Activated B cell treated with CpG ODN at 0.5 μM for 24 hours (primary cell): Measurements from ENCODE around the gene SHLD1. TPM values are rescaled to one million over a fixed set of nuclear protein-coding genes. Genes with fewer than 3 reads are reported as not detected.

Source experiments
- ATAC-seq: fragments of 200-7000 bp; cut with Tn5 transposase; one replicate; pipeline ENCODE4 v1.10.0; 2021; ENCODE audit warnings: low read depth, mild to moderate bottlenecking, moderate library complexity
- CTCF ChIA-PET: fragments of 350-600 bp; sonication (Branson Sonifier 250); formaldehyde crosslinking; loops from one replicate; lab custom pipeline; 2021; ENCODE audit warnings: antibody characterized with exemption; lab: Charles Lee
- POLR2A ChIA-PET: fragments of 350-600 bp; sonication (Branson Sonifier 250); formaldehyde crosslinking; loops from one replicate; lab custom pipeline; 2021; ENCODE audit warnings: antibody characterized with exemption; lab: Charles Lee
- DNase-seq: peaks from one replicate; pipeline ENCODE4 v3.0.0; 2022
- H3K27ac Mint-ChIP-seq: one replicate; pipeline ENCODE4 v1.8.0; 2020; ENCODE audit warnings: mixed read lengths
- H3K27me3 Mint-ChIP-seq: one replicate; pipeline ENCODE4 v1.8.0; 2021; ENCODE audit warnings: mixed read lengths
- H3K36me3 Mint-ChIP-seq: one replicate; pipeline ENCODE4 v1.8.0; 2021; ENCODE audit warnings: low read depth, mixed read lengths
- H3K4me1 Mint-ChIP-seq: one replicate; pipeline ENCODE4 v1.8.0; 2021; ENCODE audit warnings: mixed read lengths
- H3K4me3 Mint-ChIP-seq: one replicate; pipeline ENCODE4 v1.8.0; 2020; ENCODE audit warnings: mild to moderate bottlenecking, mixed read lengths
- H3K9me3 Mint-ChIP-seq: one replicate; pipeline ENCODE4 v1.8.0; 2020; ENCODE audit warnings: mixed read lengths
- intact Hi-C: fragments of 100-400 bp; cut with micrococcal nuclease; formaldehyde crosslinking; loops from one replicate; pipeline ENCODE4 v1.15.1; 2024
- total RNA-seq: library from RNA; stranded (reverse); gene quantifications from 2 replicates; pipeline ENCODE4 v1.2.3, GENCODE V29; 2022
- TF ChIP-seq, protein P1 (sequence below): fragments of 200-600 bp; IDR thresholded peaks from one replicate; pipeline ENCODE4 v1.8.0; 2022; ENCODE audit warnings: antibody characterized with exemption, mild to moderate bottlenecking

SHLD1 gene
- total RNA-seq, 1 donor from 2014 or later = 15.0 TPM

GRCh38 chr20:5864873-5865587 is 114.8 kb downstream of the SHLD1 start:
- intact Hi-C loops = no loop called here
- Mint-ChIP-seq H3K36me3 (peaks cover 31% of the 10 kb centered on the region), H3K4me3 (no peak overlapping the region), H3K4me1 (no peaks in the 10 kb centered on the region), H3K9me3 (no peaks in the 10 kb centered on the region), H3K27me3 (no peaks in the 10 kb centered on the region), H3K27ac (no peak overlapping the region)
- no peak for DNase-seq
- no peak for ATAC-seq
- POLR2A ChIA-PET = no interaction called here
- CTCF ChIA-PET = no interaction called here
- TF ChIP-seq, protein P1, sequence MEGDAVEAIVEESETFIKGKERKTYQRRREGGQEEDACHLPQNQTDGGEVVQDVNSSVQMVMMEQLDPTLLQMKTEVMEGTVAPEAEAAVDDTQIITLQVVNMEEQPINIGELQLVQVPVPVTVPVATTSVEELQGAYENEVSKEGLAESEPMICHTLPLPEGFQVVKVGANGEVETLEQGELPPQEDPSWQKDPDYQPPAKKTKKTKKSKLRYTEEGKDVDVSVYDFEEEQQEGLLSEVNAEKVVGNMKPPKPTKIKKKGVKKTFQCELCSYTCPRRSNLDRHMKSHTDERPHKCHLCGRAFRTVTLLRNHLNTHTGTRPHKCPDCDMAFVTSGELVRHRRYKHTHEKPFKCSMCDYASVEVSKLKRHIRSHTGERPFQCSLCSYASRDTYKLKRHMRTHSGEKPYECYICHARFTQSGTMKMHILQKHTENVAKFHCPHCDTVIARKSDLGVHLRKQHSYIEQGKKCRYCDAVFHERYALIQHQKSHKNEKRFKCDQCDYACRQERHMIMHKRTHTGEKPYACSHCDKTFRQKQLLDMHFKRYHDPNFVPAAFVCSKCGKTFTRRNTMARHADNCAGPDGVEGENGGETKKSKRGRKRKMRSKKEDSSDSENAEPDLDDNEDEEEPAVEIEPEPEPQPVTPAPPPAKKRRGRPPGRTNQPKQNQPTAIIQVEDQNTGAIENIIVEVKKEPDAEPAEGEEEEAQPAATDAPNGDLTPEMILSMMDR = no peak

GRCh38 chr20:5865604-5866003 is 115.4 kb downstream of the SHLD1 start:
- no peak for DNase-seq
- ATAC-seq = no peak
- Mint-ChIP-seq H3K27me3 (no peaks in the 10 kb centered on the region), H3K9me3 (no peaks in the 10 kb centered on the region), H3K27ac (no peak overlapping the region), H3K4me3 (no peak overlapping the region), H3K4me1 (no peaks in the 10 kb centered on the region), H3K36me3 (peaks cover 31% of the 10 kb centered on the region)
- TF ChIP-seq, protein P1 = no peak
- CTCF ChIA-PET = no interaction called here
- POLR2A ChIA-PET = no interaction called here
- intact Hi-C loops = no loop called here

DNA sequence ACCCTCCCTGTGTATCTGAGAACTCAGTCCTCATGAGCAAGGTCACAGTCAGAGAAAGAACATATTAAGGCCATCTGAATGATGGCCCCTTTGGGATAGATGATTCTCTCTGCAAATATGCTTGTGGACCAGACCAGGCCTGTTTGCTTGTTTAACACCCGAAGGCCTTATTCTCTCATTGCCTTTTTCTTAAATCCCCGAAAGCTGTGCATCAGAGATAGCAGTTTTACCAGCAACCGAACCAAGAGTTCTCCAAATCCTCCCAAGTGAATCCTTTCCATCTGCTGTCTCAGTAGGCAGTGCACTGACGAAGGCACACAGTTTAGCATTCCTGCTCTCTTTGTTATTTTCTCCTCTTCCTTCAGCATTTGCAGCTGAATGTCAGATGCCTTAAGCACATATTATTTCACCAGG is 120.4 kb downstream of the SHLD1 start:
- ATAC-seq = no peak
- no peak overlapping the region for H3K27ac Mint-ChIP-seq

GRCh38 chr20:5871459-5872410 is 121.5 kb downstream of the SHLD1 start:
- Mint-ChIP-seq H3K27me3 (peaks cover 6% of the 10 kb centered on the region), H3K4me3 (no peak overlapping the region), H3K4me1 (no peaks in the 10 kb centered on the region), H3K27ac (no peak overlapping the region), H3K9me3 (peaks cover 4% of the 10 kb centered on the region), H3K36me3 (no peaks in the 10 kb centered on the region)
- ChIA-PET CTCF (no interaction called here), POLR2A (no interaction called here)
- ATAC-seq (no peak), DNase-seq (no peak)
- intact Hi-C loops = no loop called here
- TF ChIP-seq, protein P1 = no peak

More for the DNA sequence above, 120.4 kb downstream of the SHLD1 start:
- no peaks in the 10 kb centered on the region for H3K9me3 Mint-ChIP-seq
- H3K27me3 Mint-ChIP-seq = peaks cover 6% of the 10 kb centered on the region
- H3K36me3 Mint-ChIP-seq = peaks cover 3% of the 10 kb centered on the region
- H3K4me3 Mint-ChIP-seq = no peak overlapping the region
- H3K4me1 Mint-ChIP-seq = no peaks in the 10 kb centered on the region
- TF ChIP-seq, protein P1 = no peak
- no peak for DNase-seq
- ChIA-PET POLR2A (no interaction called here), CTCF (no interaction called here)
- intact Hi-C loops = no loop called here

- POLR2A ChIA-PET = no interaction called here
Observed at GRCh38 chr20:5877128-5877527, 126.9 kb downstream of the SHLD1 start.

More at GRCh38 chr20:5877128-5877527, 126.9 kb downstream of the SHLD1 start:
- CTCF ChIA-PET = no interaction called here
- ATAC-seq (no peak), DNase-seq (no peak)
- Mint-ChIP-seq H3K27ac (no peak overlapping the region), H3K4me3 (no peak overlapping the region), H3K27me3 (peaks cover 16% of the 10 kb centered on the region), H3K9me3 (peaks cover 4% of the 10 kb centered on the region), H3K4me1 (no peaks in the 10 kb centered on the region), H3K36me3 (no peaks in the 10 kb centered on the region)
- intact Hi-C loops = no loop called here
- TF ChIP-seq, protein P1 = no peak
